Measurements from ENCODE around the gene VAC14. TPM values are rescaled to one million over a fixed set of nuclear protein-coding genes. Genes with fewer than 3 reads are reported as not detected.

VAC14 gene
- polyA plus RNA-seq, 1 of the 3 experiments (the other 2 are of a cell fraction): 33.2 TPM

GRCh38 chr16:70647441-70648359 lies 153.3 kb downstream of the VAC14 start:
- POLR2A ChIA-PET: no interaction called here

More at GRCh38 chr16:70647441-70648359, 153.3 kb downstream of the VAC14 start:
- Histone ChIP-seq H3K4me1 (ENCODE audit: control insufficient read depth in 1 of 2, insufficient read depth in 2 of 2, low read depth in 1 of 2, low read length in 1 of 2) (peaks cover 0 to 18% of the 10 kb centered on the region in 2 experiments; a peak in 1 of 4 replicates), H3K4me3 (ENCODE audit: low read depth in 2 of 2, low read length in 1 of 2) (no peak overlapping the region), H3K36me3 (replicated peaks in 1 of 2; ENCODE audit: control insufficient read depth in 1 of 2, insufficient read depth in 2 of 2, low read length in 1 of 2) (no peaks in the 10 kb centered on the region), H3K9me3 (no peaks in the 10 kb centered on the region), H4K20me1 (ENCODE audit: insufficient read depth) (no peaks in the 10 kb centered on the region), H3K27ac (ENCODE audit: low read depth in 2 of 2, low read length in 1 of 2) (no peak overlapping the region), H3K4me2 (no peak overlapping the region), H3F3A (replicated peaks; ENCODE audit: insufficient read depth) (no peaks in the 10 kb centered on the region), H2AFZ (ENCODE audit: low read depth) (no peak overlapping the region), H3K9me2 (no peaks in the 10 kb centered on the region), H3K9ac (no peak overlapping the region), H3K79me2 (ENCODE audit: insufficient read depth) (no peaks in the 10 kb centered on the region), H3K27me3 (ENCODE audit: insufficient read depth) (no peaks in the 10 kb centered on the region)
- CTCF ChIA-PET: interaction anchor here (1.8 kb wide), 1 partner anchor 123 kb away, joined by 6 read pairs; no protein-coding TSS in a partner anchor
- WGBS (ENCODE audit: low lambda C conversion rate): 90% methylated on average over 15 of the region's 15 CpGs
- no peak for TF ChIP-seq CHD2 (IDR thresholded peaks at IDR 0.05; ENCODE audit: low read length, partially characterized antibody)
- TF ChIP-seq USF2 (IDR thresholded peaks at IDR 0.05; ENCODE audit: borderline replicate concordance, low read depth, low read length): no peak
- no peak for TF ChIP-seq USF1 (IDR thresholded peaks at IDR 0.05; ENCODE audit: borderline replicate concordance, low read depth)
- TF ChIP-seq MAX (IDR thresholded peaks at IDR 0.05; ENCODE audit: low read depth): no peak
- no peak for TF ChIP-seq RAD21 (IDR thresholded peaks at IDR 0.05; ENCODE audit: low read length)
- no peak for TF ChIP-seq RFX5 (IDR thresholded peaks at IDR 0.05; ENCODE audit: low read length)
- TF ChIP-seq NFIC (IDR thresholded peaks at IDR 0.05; ENCODE audit: borderline replicate concordance): no peak
- TF ChIP-seq TEAD4 (IDR thresholded peaks at IDR 0.05; ENCODE audit: borderline replicate concordance, insufficient read depth): no peak
- TF ChIP-seq RCOR1 (IDR thresholded peaks at IDR 0.05; ENCODE audit: low read length): no peak
- TF ChIP-seq IRF3 (IDR thresholded peaks at IDR 0.05; ENCODE audit: low read depth, low read length): no peak
- no peak for TF ChIP-seq TAF1 (IDR thresholded peaks at IDR 0.05; ENCODE audit: borderline replicate concordance, low read depth, low read length)
- TF ChIP-seq MXI1 (IDR thresholded peaks at IDR 0.05; ENCODE audit: low read depth, low read length): no peak
- no peak for TF ChIP-seq ELF1 (IDR thresholded peaks at IDR 0.05)
- TF ChIP-seq FOXM1 (IDR thresholded peaks at IDR 0.05; ENCODE audit: low read depth): no peak
- no peak for TF ChIP-seq GATA2 (CRISPR knock-in tag; IDR thresholded peaks at IDR 0.05)
- TF ChIP-seq YY1 (IDR thresholded peaks at IDR 0.05; ENCODE audit: low read depth): no peak
- TF ChIP-seq EP300 (IDR thresholded peaks at IDR 0.05; ENCODE audit: borderline replicate concordance in 1 of 2, low read depth in 1 of 2, low read length in 1 of 2): no peak
- no peak for TF ChIP-seq NRF1 (IDR thresholded peaks at IDR 0.05; ENCODE audit: low read depth, low read length)
- TF ChIP-seq RXRA (IDR thresholded peaks at IDR 0.05; ENCODE audit: borderline replicate concordance, low read depth): no peak
- DNase-seq: no peak

Measured in SK-N-SH (cell line).